ENCODE results near the gene RPS6KA5. TPM values are rescaled to one million over a fixed set of nuclear protein-coding genes. Genes with fewer than 3 reads are reported as not detected.

RPS6KA5 gene
- total and polyA plus RNA-seq, 9 of the 15 experiments (the other 6 are each of a cell fraction or from before 2014, with no cell fraction given): 0.88 to 7.7 (median 4.7) TPM

DNA sequence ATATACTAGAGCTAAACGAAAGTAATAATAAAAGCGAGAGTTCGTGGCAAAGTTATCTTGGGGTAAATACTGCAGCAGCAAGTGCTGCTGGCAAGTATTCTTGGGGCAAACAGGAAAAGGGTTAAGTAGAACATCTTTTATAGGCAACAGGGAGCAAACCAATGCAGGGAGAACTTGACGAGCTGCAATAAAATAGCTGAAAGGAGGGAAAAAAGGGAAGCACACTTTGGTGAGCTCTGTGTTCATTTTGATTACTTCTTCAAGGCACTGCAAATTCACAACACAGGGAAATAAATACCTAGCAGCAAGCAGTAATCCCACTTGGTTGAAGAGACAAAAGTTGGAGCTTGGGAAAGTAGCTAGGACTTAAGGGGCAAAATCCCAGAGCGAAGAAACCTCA, 201.9 kb downstream of the RPS6KA5 start:
- H3K79me2 ChIP-seq (ENCODE audit: control insufficient read depth, insufficient read depth, low read length): no peaks in the 10 kb centered on the region
- no peak overlapping the region for H3K27ac ChIP-seq (ENCODE audit: extremely low read depth, low read depth, low read length)
- no peak overlapping the region for H3K4me2 ChIP-seq (ENCODE audit: insufficient read depth, low read length)
- no peak for TF ChIP-seq ZBTB7A (IDR thresholded peaks at IDR 0.05; ENCODE audit: borderline replicate concordance, control insufficient read depth, low read depth, low read length)
- no peak for TF ChIP-seq HNRNPH1 (optimal IDR thresholded peaks at IDR 0.05; ENCODE audit: low read depth, low read length)
- no peak for TF ChIP-seq PTRF (tag; IDR thresholded peaks at IDR 0.05)
- WGBS (ENCODE audit: insufficient coverage, low coverage, missing lambda C conversion rate): 77% methylated on average over 4 of the region's 5 CpGs
- H3K9me1 ChIP-seq (ENCODE audit: control insufficient read depth, insufficient read depth, low read length): no peaks in the 10 kb centered on the region
- POLR2A ChIA-PET: interaction anchor here (0.8 to 1.0 kb wide), 2 partner anchors 9 to 28 kb away, joined by 3 to 4 read pairs; no protein-coding TSS in a partner anchor
- FAIRE-seq (no peak), ATAC-seq (no peak), DNase-seq (ENCODE audit: extremely low read depth in 1 of 4, low spot score in 3 of 4) (no peak)
- H3K4me1 ChIP-seq (replicated peaks in 1 of 2; ENCODE audit: control insufficient read depth in 2 of 2, insufficient read depth in 2 of 2, low read length in 2 of 2): no peaks in the 10 kb centered on the region; a peak in 1 of 5 replicates
- H2AFZ ChIP-seq (ENCODE audit: low read depth, low read length): no peak overlapping the region
- in situ Hi-C loops (cut with MboI): no loop called here
- BruUV-seq (replicated peaks): no TSS peak
- H3K27me3 ChIP-seq (ENCODE audit: control insufficient read depth in 2 of 2, insufficient read depth in 2 of 2, low read length in 2 of 2): no peaks in the 10 kb centered on the region
- CTCF ChIA-PET (ENCODE audit: low intra/inter-chr PET ratio): no interaction called here
- intact Hi-C loops (cut with micrococcal nuclease): no loop called here
- no peak overlapping the region for H3K9ac ChIP-seq (ENCODE audit: insufficient read depth in 1 of 2, low read depth in 2 of 2, low read length in 2 of 2)
- no peak overlapping the region for H3K4me3 ChIP-seq
- H4K20me1 ChIP-seq (replicated peaks; ENCODE audit: control insufficient read depth, insufficient read depth, low read length): no peaks in the 10 kb centered on the region
- no peaks in the 10 kb centered on the region for H3K9me3 ChIP-seq (replicated peaks; ENCODE audit: control insufficient read depth, insufficient read depth, low read depth, low read length)
- no peaks in the 10 kb centered on the region for H3K36me3 ChIP-seq (ENCODE audit: control insufficient read depth, insufficient read depth, low read length)

GRCh38 chr14:90857866-90858265, 202.6 kb downstream of the RPS6KA5 start:
- Histone ChIP-seq H3K27ac (ENCODE audit: extremely low read depth, low read depth, low read length) (no peak overlapping the region), H3K4me1 (replicated peaks in 1 of 2; ENCODE audit: control insufficient read depth in 2 of 2, insufficient read depth in 2 of 2, low read length in 2 of 2) (no peaks in the 10 kb centered on the region; a peak in 1 of 5 replicates), H2AFZ (ENCODE audit: low read depth, low read length) (no peak overlapping the region), H3K9me3 (replicated peaks; ENCODE audit: control insufficient read depth, insufficient read depth, low read depth, low read length) (no peaks in the 10 kb centered on the region), H3K9me1 (ENCODE audit: control insufficient read depth, insufficient read depth, low read length) (no peaks in the 10 kb centered on the region), H3K9ac (ENCODE audit: insufficient read depth in 1 of 2, low read depth in 2 of 2, low read length in 2 of 2) (no peak overlapping the region), H3K4me2 (ENCODE audit: insufficient read depth, low read length) (no peak overlapping the region), H3K27me3 (ENCODE audit: control insufficient read depth in 2 of 2, insufficient read depth in 2 of 2, low read length in 2 of 2) (no peaks in the 10 kb centered on the region), H3K4me3 (no peak overlapping the region), H3K79me2 (ENCODE audit: control insufficient read depth, insufficient read depth, low read length) (no peaks in the 10 kb centered on the region), H4K20me1 (replicated peaks; ENCODE audit: control insufficient read depth, insufficient read depth, low read length) (no peaks in the 10 kb centered on the region), H3K36me3 (ENCODE audit: control insufficient read depth, insufficient read depth, low read length) (no peaks in the 10 kb centered on the region)
- ChIA-PET POLR2A (interaction anchor here (0.8 to 1.0 kb wide), 2 partner anchors 9 to 27 kb away, joined by 3 to 4 read pairs; no protein-coding TSS in a partner anchor), CTCF (ENCODE audit: low intra/inter-chr PET ratio) (no interaction called here)
- no peak for DNase-seq (ENCODE audit: extremely low read depth in 1 of 4, low spot score in 3 of 4)
- WGBS (ENCODE audit: insufficient coverage, low coverage, missing lambda C conversion rate): 74% methylated on average over 6 of the region's 6 CpGs
- no TSS peak for BruUV-seq (replicated peaks)
- intact Hi-C loops (cut with micrococcal nuclease): no loop called here
- FAIRE-seq: no peak
- no peak for ATAC-seq
- in situ Hi-C loops (cut with MboI): no loop called here
- TF ChIP-seq ZFX (CRISPR knock-in tag; IDR thresholded peaks at IDR 0.05): no peak
- TF ChIP-seq KDM2B (CRISPR knock-in tag; IDR thresholded peaks at IDR 0.05): no peak
- TF ChIP-seq TGIF2 (CRISPR knock-in tag; IDR thresholded peaks at IDR 0.05): no peak
- no peak for TF ChIP-seq ZNF347 (CRISPR knock-in tag; IDR thresholded peaks at IDR 0.05; ENCODE audit: low read depth)
- no peak for TF ChIP-seq NFE2 (IDR thresholded peaks at IDR 0.05; ENCODE audit: low read depth)
- no peak for TF ChIP-seq TEAD2 (tag; IDR thresholded peaks at IDR 0.05)
- TF ChIP-seq RBM17 (IDR thresholded peaks at IDR 0.05; ENCODE audit: borderline replicate concordance, low read depth, low read length): no peak
- TF ChIP-seq ETV5 (CRISPR knock-in tag; IDR thresholded peaks at IDR 0.05; ENCODE audit: low read depth): no peak
- TF ChIP-seq PTTG1 (tag; IDR thresholded peaks at IDR 0.05; ENCODE audit: low read depth): no peak
- TF ChIP-seq MTA2 (IDR thresholded peaks at IDR 0.05; ENCODE audit: low read depth): no peak
- no peak for TF ChIP-seq ZNF589 (CRISPR knock-in tag; IDR thresholded peaks at IDR 0.05; ENCODE audit: low read depth)
- TF ChIP-seq ZNF354B (CRISPR knock-in tag; IDR thresholded peaks at IDR 0.05): no peak
- no peak for TF ChIP-seq HSF4 (CRISPR knock-in tag; IDR thresholded peaks at IDR 0.05; ENCODE audit: borderline replicate concordance)
- no peak for TF ChIP-seq U2AF1 (optimal IDR thresholded peaks at IDR 0.05; ENCODE audit: low read depth, low read length)
- no peak for TF ChIP-seq PKNOX1 (IDR thresholded peaks at IDR 0.05)
